ENCODE results near the gene ASPDH. TPM values are rescaled to one million over a fixed set of nuclear protein-coding genes. Genes with fewer than 3 reads are reported as not detected.

Gene ASPDH
- total and polyA plus RNA-seq, 2 donors (not counting 3 experiments of a cell fraction or from before 2014, with no cell fraction given), result not detected

DNA sequence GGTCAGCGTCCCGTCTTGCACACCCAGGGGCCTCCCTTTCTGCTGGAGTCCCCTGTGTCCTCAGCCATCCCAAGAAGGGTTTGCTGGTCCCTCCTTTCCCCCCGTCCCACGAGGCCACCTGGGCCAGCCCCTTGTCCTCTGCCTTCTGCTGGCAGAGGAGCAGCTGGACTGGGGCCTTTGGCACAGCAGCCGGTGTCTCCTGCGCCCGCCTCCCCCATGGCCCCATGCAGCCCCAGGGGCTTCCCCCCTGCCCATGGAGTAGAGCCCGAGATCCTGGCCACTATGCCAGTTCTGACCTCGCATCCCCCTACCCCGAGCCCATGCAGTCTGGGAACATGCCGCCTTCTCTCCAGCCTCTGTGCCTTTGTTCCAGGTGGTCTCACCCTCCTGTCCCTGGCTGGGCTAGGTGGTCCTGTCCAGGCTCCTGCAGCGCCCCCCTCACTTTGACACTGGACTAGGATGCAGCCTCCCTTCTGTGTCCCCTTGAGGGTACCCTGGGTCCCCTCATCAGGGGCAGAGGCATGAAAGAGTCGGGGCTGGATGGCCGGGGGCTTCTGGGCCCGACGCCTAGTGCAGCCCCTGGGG lies 31.4 kb downstream of the ASPDH start:
- dilution Hi-C loops (cut with MboI; ENCODE audit: extremely low pct_ligation_motif_present, low sequenced_read_pairs), result no loop called here
- CTCF ChIA-PET, result no interaction called here

More for the DNA sequence above, 31.4 kb downstream of the ASPDH start:
- Histone ChIP-seq H3K9me1 (replicated peaks; ENCODE audit: control insufficient read depth, extremely low read depth, insufficient read depth, low read length) (no peaks in the 10 kb centered on the region), H3K4me2 (ENCODE audit: insufficient read depth, low read length) (no peak overlapping the region), H3K36me3 (ENCODE audit: control insufficient read depth in 2 of 2, extremely low read depth in 1 of 2, insufficient read depth in 2 of 2, low read length in 2 of 2) (peaks cover 0 to 32% of the 10 kb centered on the region in 2 experiments), H4K20me1 (replicated peaks; ENCODE audit: control insufficient read depth, extremely low read depth, insufficient read depth, low read length) (no peaks in the 10 kb centered on the region), H2AFZ (ENCODE audit: low read depth, low read length) (no peak overlapping the region), H3K79me2 (ENCODE audit: control insufficient read depth, insufficient read depth, low read length) (peaks cover 3% of the 10 kb centered on the region), H3K4me1 (ENCODE audit: control insufficient read depth, extremely low read depth, insufficient read depth, low read length) (peaks cover 3% of the 10 kb centered on the region), H3K9ac (replicated peaks; ENCODE audit: extremely low read depth, insufficient read depth, low read length) (no peak overlapping the region), H3K27me3 (ENCODE audit: control insufficient read depth in 2 of 2, insufficient read depth in 2 of 2, low read length in 2 of 2) (peaks cover 0 to 4% of the 10 kb centered on the region in 2 experiments), H3K27ac (ENCODE audit: insufficient read depth, low read depth, low read length) (no peak overlapping the region), H3K4me3 (replicated peaks in 1 of 3; ENCODE audit: insufficient read depth in 1 of 3, low read depth in 1 of 3, low read length in 3 of 3) (no peak overlapping the region), H3K9me3 (replicated peaks; ENCODE audit: control insufficient read depth, insufficient read depth, low read length) (no peaks in the 10 kb centered on the region)
- POLR2A ChIA-PET, result no interaction called here
- TF ChIP-seq POLR2AphosphoS5 (IDR thresholded peaks at IDR 0.05; ENCODE audit: insufficient read depth, low read depth, low read length), result no peak
- no peak for TF ChIP-seq POLR2A (IDR thresholded peaks at IDR 0.05; ENCODE audit: low read depth, low read length)
- TF ChIP-seq JUN (IDR thresholded peaks at IDR 0.05; ENCODE audit: borderline replicate concordance, insufficient read depth, insufficient read length, low read depth), result no peak
- TF ChIP-seq, protein P1, sequence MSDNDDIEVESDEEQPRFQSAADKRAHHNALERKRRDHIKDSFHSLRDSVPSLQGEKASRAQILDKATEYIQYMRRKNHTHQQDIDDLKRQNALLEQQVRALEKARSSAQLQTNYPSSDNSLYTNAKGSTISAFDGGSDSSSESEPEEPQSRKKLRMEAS (IDR thresholded peaks at IDR 0.05; ENCODE audit: insufficient read depth, insufficient read length), result no peak
- TF ChIP-seq, protein P2, sequence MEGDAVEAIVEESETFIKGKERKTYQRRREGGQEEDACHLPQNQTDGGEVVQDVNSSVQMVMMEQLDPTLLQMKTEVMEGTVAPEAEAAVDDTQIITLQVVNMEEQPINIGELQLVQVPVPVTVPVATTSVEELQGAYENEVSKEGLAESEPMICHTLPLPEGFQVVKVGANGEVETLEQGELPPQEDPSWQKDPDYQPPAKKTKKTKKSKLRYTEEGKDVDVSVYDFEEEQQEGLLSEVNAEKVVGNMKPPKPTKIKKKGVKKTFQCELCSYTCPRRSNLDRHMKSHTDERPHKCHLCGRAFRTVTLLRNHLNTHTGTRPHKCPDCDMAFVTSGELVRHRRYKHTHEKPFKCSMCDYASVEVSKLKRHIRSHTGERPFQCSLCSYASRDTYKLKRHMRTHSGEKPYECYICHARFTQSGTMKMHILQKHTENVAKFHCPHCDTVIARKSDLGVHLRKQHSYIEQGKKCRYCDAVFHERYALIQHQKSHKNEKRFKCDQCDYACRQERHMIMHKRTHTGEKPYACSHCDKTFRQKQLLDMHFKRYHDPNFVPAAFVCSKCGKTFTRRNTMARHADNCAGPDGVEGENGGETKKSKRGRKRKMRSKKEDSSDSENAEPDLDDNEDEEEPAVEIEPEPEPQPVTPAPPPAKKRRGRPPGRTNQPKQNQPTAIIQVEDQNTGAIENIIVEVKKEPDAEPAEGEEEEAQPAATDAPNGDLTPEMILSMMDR (IDR thresholded peaks at IDR 0.05; ENCODE audit: extremely low read depth in 1 of 2, insufficient read depth in 1 of 2, low read depth in 1 of 2, low read length in 2 of 2), result no peak
- no peak for TF ChIP-seq EZH2 (IDR thresholded peaks at IDR 0.05; ENCODE audit: borderline replicate concordance, low read depth, low read length, severe bottlenecking)
- TF ChIP-seq GATA2 (IDR thresholded peaks at IDR 0.05; ENCODE audit: insufficient read depth, insufficient read length, low read depth, low read length), result no peak
- TF ChIP-seq FOS (IDR thresholded peaks at IDR 0.05; ENCODE audit: borderline replicate concordance, insufficient read depth, low read length), result no peak
- no peak for TF ChIP-seq MYC (IDR thresholded peaks at IDR 0.05; ENCODE audit: low read depth, low read length)
- no peak for FAIRE-seq
- DNase-seq (ENCODE audit: low read depth, low spot score), result no peak
- intact Hi-C loops (cut with micrococcal nuclease), result no loop called here
- BruUV-seq (replicated peaks), result no TSS peak

Measured in endothelial cell of umbilical vein (primary cell).